ENCODE results near the gene C14orf132.
"Not testable (repeated sequence)": the region's sequence is repeated elsewhere in the genome, so short reads cannot be mapped to it uniquely, and the experiment has no call there.

The C14orf132 gene

GRCh38 chr14:96038920-96039632, at the start of gene C14orf132:
TSS of gene C14orf132 (plus strand) at chr14:96039362. CDS start at chr14:96039501, 139 bp downstream.
- peak; percentile 63 for DNase-seq

GRCh38 chr14:95993768-95994592, 45.2 kb upstream of the C14orf132 start:
- peak; percentile 63 for DNase-seq

GRCh38 chr14:95994593-95994928, 44.6 kb upstream of the C14orf132 start:
- no peak for DNase-seq

- DNase-seq, result peak; percentile 12
Measured at GRCh38 chr14:95998656-95999055, 40.5 kb upstream of the C14orf132 start.

GRCh38 chr14:96001866-96002497, 37.2 kb upstream of the C14orf132 start:
- DNase-seq, result peak; percentile 78

GRCh38 chr14:96002498-96002884, 36.7 kb upstream of the C14orf132 start:
- DNase-seq, result no peak

- no peak for DNase-seq
Measured at GRCh38 chr14:96011131-96011530, 28.0 kb upstream of the C14orf132 start.

GRCh38 chr14:96011607-96012006, 27.6 kb upstream of the C14orf132 start:
- DNase-seq, result no peak

GRCh38 chr14:96012757-96013156, 26.4 kb upstream of the C14orf132 start:
- not testable (repeated sequence) for DNase-seq

GRCh38 chr14:96014176-96014575, 25.0 kb upstream of the C14orf132 start:
- DNase-seq, result no peak

GRCh38 chr14:96016501-96017160, 22.5 kb upstream of the C14orf132 start:
- DNase-seq, result peak; percentile 79

- DNase-seq, result no peak
Measured at GRCh38 chr14:96017882-96018281, 21.3 kb upstream of the C14orf132 start.

GRCh38 chr14:96027431-96028355, 11.5 kb upstream of the C14orf132 start:
- DNase-seq, result no peak

- DNase-seq, result no peak
Measured at GRCh38 chr14:96029089-96029645, 10.0 kb upstream of the C14orf132 start.

- no peak for DNase-seq
Measured at GRCh38 chr14:96030108-96030760, 8.9 kb upstream of the C14orf132 start.

- DNase-seq, result no peak
Measured at GRCh38 chr14:96031691-96032090, 7.5 kb upstream of the C14orf132 start.

- no peak for DNase-seq
Measured at GRCh38 chr14:96035456-96035855, 3.7 kb upstream of the C14orf132 start.

GRCh38 chr14:96037891-96038557, 1.1 kb upstream of the C14orf132 start:
- DNase-seq, result peak; percentile 37

GRCh38 chr14:96038558-96038919, 623 bp upstream of the C14orf132 start:
- DNase-seq, result peak; percentile 44

- peak; percentile 57 for DNase-seq
Measured at GRCh38 chr14:96039633-96040311, 610 bp downstream of the C14orf132 start.
